A673 (cell line): ENCODE data around the gene POLE. TPM values are rescaled to one million over a fixed set of nuclear protein-coding genes. Genes with fewer than 3 reads are reported as not detected.

ENCODE experiments used
- BruUV-seq: library from RNA; stranded (reverse); fragments of 400-500 nt; replicated peaks from 2 replicates; lab custom pipeline; 2021; lab: Mats Ljungman, UMichigan
- CTCF ChIA-PET: fragments of 300-600 bp; sonication (Branson Sonifier 250); formaldehyde crosslinking; loops from one replicate; lab custom pipeline; 2022; ENCODE audit warnings: antibody characterized with exemption; lab: Charles Lee
- POLR2A ChIA-PET: fragments of 300-600 bp; sonication (Branson Sonifier 250); formaldehyde crosslinking; loops from one replicate; lab custom pipeline; 2022; ENCODE audit warnings: antibody characterized with exemption; ENCODE audit not compliant: low non-redundant PET; lab: Charles Lee
- DNase-seq: peaks from one replicate; pipeline ENCODE4 v3.0.0-alpha.2; 2015; ENCODE audit warnings: low spot score
- H3K27ac ChIP-seq: fragments of 200-600 bp; sonication (generic); 2 replicates; pipeline ENCODE4 v1.5.1; 2016; ENCODE audit warnings: mixed run types, low read depth, mild to moderate bottlenecking, mixed read lengths, antibody characterized with exemption, low read length; ENCODE audit not compliant: poor library complexity, severe bottlenecking
- H3K27me3 ChIP-seq: fragments of 200-600 bp; sonication (generic); replicated peaks from 2 replicates; pipeline ENCODE4 v1.6.1; 2017; ENCODE audit warnings: mixed run types, low read depth, mild to moderate bottlenecking, mixed read lengths, antibody characterized with exemption, low read length; ENCODE audit not compliant: insufficient read depth, poor library complexity
- H3K36me3 ChIP-seq: fragments of 200-600 bp; sonication (generic); 2 replicates; pipeline ENCODE4 v1.6.1; 2016; ENCODE audit warnings: mixed run types, mild to moderate bottlenecking, mixed read lengths, antibody characterized with exemption, low read length; ENCODE audit not compliant: insufficient read depth, poor library complexity, severe bottlenecking
- H3K4me1 ChIP-seq: fragments of 200-600 bp; sonication (generic); 2 replicates; pipeline ENCODE4 v1.6.1; 2017; ENCODE audit warnings: mixed run types, mild to moderate bottlenecking, mixed read lengths, antibody characterized with exemption, low read length; ENCODE audit not compliant: insufficient read depth, poor library complexity, severe bottlenecking
- H3K4me3 ChIP-seq: fragments of 200-600 bp; sonication (generic); 2 replicates; pipeline ENCODE4 v1.5.1; 2016; ENCODE audit warnings: low read depth, mixed run types, mild to moderate bottlenecking, mixed read lengths, low read length; ENCODE audit not compliant: poor library complexity, severe bottlenecking
- H3K9me3 ChIP-seq: fragments of 200-600 bp; sonication (generic); 2 replicates; pipeline ENCODE4 v1.6.1; 2016; ENCODE audit warnings: mixed run types, low read depth, mild to moderate bottlenecking, mixed read lengths, antibody characterized with exemption, low read length; ENCODE audit not compliant: poor library complexity, severe bottlenecking
- CTCF ChIP-seq: fragments of 300-800, 200-600 bp; sonication (generic); conservative IDR thresholded peaks from 2 replicates; pipeline ENCODE4 v1.5.1; 2017; ENCODE audit warnings: low read depth, mild to moderate bottlenecking, antibody characterized with exemption, low read length, moderate library complexity, mixed read lengths
- EZH2 ChIP-seq: fragments of 200-600 bp; sonication (generic); IDR thresholded peaks from 2 replicates; pipeline ENCODE4 v1.6.1; 2017; ENCODE audit warnings: borderline replicate concordance, low read depth, mild to moderate bottlenecking, mixed read lengths, antibody characterized with exemption, low read length; ENCODE audit not compliant: poor library complexity, severe bottlenecking
- intact Hi-C: fragments of 100-400 bp; cut with micrococcal nuclease; formaldehyde crosslinking; loops from one replicate; pipeline ENCODE4 v1.10.0; 2022; ENCODE audit not compliant: unreplicated experiment
- total RNA-seq: library from RNA; stranded (reverse); gene quantifications from 2 replicates; pipeline ENCODE4 v1.2.3, GENCODE V29; 2021

The POLE gene
- total RNA-seq, 1 experiment from 2014 or later = 239 TPM

- no peaks in the 10 kb centered on the region for H3K4me1 ChIP-seq
- intact Hi-C loops = no loop called here
- BruUV-seq = no TSS peak
- no peak overlapping the region for H3K27ac ChIP-seq
- CTCF ChIA-PET = no interaction called here
- POLR2A ChIA-PET = no interaction called here
- TF ChIP-seq EZH2 (no peak), CTCF (no peak)
- H3K4me3 ChIP-seq = no peak overlapping the region
- no peaks in the 10 kb centered on the region for H3K27me3 ChIP-seq
- peaks cover 13% of the 10 kb centered on the region for H3K36me3 ChIP-seq
- no peaks in the 10 kb centered on the region for H3K9me3 ChIP-seq
- no peak for DNase-seq
Observed at GRCh38 chr12:132584429-132584828, 102.7 kb downstream of the POLE start.

GRCh38 chr12:132583736-132584135, 103.4 kb downstream of the POLE start:
- H3K4me1 ChIP-seq = no peaks in the 10 kb centered on the region
- no peaks in the 10 kb centered on the region for H3K27me3 ChIP-seq
- H3K4me3 ChIP-seq = no peak overlapping the region
- peaks cover 15% of the 10 kb centered on the region for H3K36me3 ChIP-seq
- no peak for DNase-seq
- H3K27ac ChIP-seq = no peak overlapping the region
- TF ChIP-seq CTCF = no peak
- no peak for TF ChIP-seq EZH2
- intact Hi-C loops = no loop called here
- CTCF ChIA-PET = no interaction called here
- H3K9me3 ChIP-seq = no peaks in the 10 kb centered on the region
- BruUV-seq = TSS peak; percentile 73
- POLR2A ChIA-PET = no interaction called here

GRCh38 chr12:132583411-132583710, 103.8 kb downstream of the POLE start:
- no peak for TF ChIP-seq CTCF
- no peak for TF ChIP-seq EZH2
- no peak overlapping the region for H3K27ac ChIP-seq
- no peak overlapping the region for H3K4me3 ChIP-seq

More at GRCh38 chr12:132583411-132583710, 103.8 kb downstream of the POLE start:
- Histone ChIP-seq H3K36me3 (peaks cover 15% of the 10 kb centered on the region), H3K9me3 (no peaks in the 10 kb centered on the region), H3K27me3 (no peaks in the 10 kb centered on the region), H3K4me1 (no peaks in the 10 kb centered on the region)
- intact Hi-C loops = no loop called here
- ChIA-PET POLR2A (no interaction called here), CTCF (no interaction called here)
- no TSS peak for BruUV-seq
- DNase-seq = no peak
